K562 (cell line): ENCODE measurements around the gene RPUSD2. TPM values are rescaled to one million over a fixed set of nuclear protein-coding genes. Genes with fewer than 3 reads are reported as not detected.

Source experiments
- ATAC-seq: fragments of 200-7000 bp; cut with Tn5 transposase; 3 replicates; pipeline ENCODE4 v1.9.1; 2020; ENCODE audit warnings: moderate library complexity
- BruUV-seq: library from RNA; stranded (reverse); fragments of 400-500 nt; replicated peaks from 2 replicates; lab custom pipeline; 2021; lab: Mats Ljungman, UMichigan
- CTCF ChIA-PET: fragments of 300-600 bp; formaldehyde crosslinking; extraction: SDS; loops from one replicate; lab custom pipeline; 2021; ENCODE audit warnings: low intra/inter-chr PET ratio; lab: Yijun Ruan, JAX
- POLR2A ChIA-PET: fragments of 300-600, 350-650 bp; sonication (Branson Sonifier 250); formaldehyde crosslinking; extraction: SDS; loops from one replicate; lab custom pipeline; 2021; ENCODE audit warnings: antibody characterized with exemption, inconsistent platforms; lab: Yijun Ruan, JAX
- DNase-seq, 4 experiments: peaks; one replicate each; pipeline versions ENCODE4 v3.0.0 to v3.0.0-alpha.2; 2011 to 2018; ENCODE audit warnings: low spot score in 3 of 4, mixed read lengths in 3 of 4; ENCODE audit errors: extremely low read depth in 1 of 4
- FAIRE-seq: peaks from 2 replicates; lab custom pipeline; 2011; peaks lifted over from hg19 to GRCh38; lab: Jason Lieb, UNC
- H2AFZ ChIP-seq: 2 replicates; pipeline ENCODE4 v1.6.0; 2011; ENCODE audit warnings: low read depth, low read length, control low read depth, inconsistent platforms
- H3K27ac ChIP-seq: fragments of 200-600 bp; 3 replicates; pipeline ENCODE4 v1.8.0; 2011; ENCODE audit warnings: low read depth, mild to moderate bottlenecking, control low read depth, inconsistent platforms, low read length, moderate library complexity, mixed read lengths; ENCODE audit errors: extremely low read depth
- H3K27me3 ChIP-seq, 2 experiments: fragments of 300-600 bp in 1 of 2; 2 replicates in 1 of 2; 3 replicates in 1 of 2; pipeline versions ENCODE4 v1.6.0 to v1.8.0; 2011; ENCODE audit warnings: inconsistent platforms in 2 of 2, low read length in 2 of 2, mild to moderate bottlenecking in 1 of 2, mixed read lengths in 1 of 2, moderate library complexity in 1 of 2; ENCODE audit not compliant: control insufficient read depth in 2 of 2, insufficient read depth in 2 of 2
- H3K36me3 ChIP-seq: fragments of 300-600 bp; 3 replicates; pipeline ENCODE4 v1.8.0; 2011; ENCODE audit warnings: mild to moderate bottlenecking, low read length, inconsistent platforms; ENCODE audit not compliant: control insufficient read depth, insufficient read depth
- H3K4me1 ChIP-seq, 2 experiments: fragments of 200-600 bp in 1 of 2; replicated peaks in 1 of 2; 2 replicates in 1 of 2; 3 replicates in 1 of 2; pipeline versions ENCODE4 v1.5.1 to v1.8.0; 2011; ENCODE audit warnings: inconsistent platforms in 2 of 2, low read length in 2 of 2, mild to moderate bottlenecking in 1 of 2, mixed read lengths in 1 of 2, moderate library complexity in 1 of 2; ENCODE audit not compliant: control insufficient read depth in 2 of 2, insufficient read depth in 2 of 2
- H3K4me2 ChIP-seq: 2 replicates; pipeline ENCODE4 v1.6.1; 2011; ENCODE audit warnings: low read length, control low read depth, inconsistent platforms, mixed read lengths; ENCODE audit not compliant: insufficient read depth
- H3K4me3 ChIP-seq: fragments of 200-600 bp; sonication (generic), shearing (Covaris generic); 2 replicates; pipeline ENCODE4 v1.5.1; 2016; ENCODE audit warnings: control low read depth, inconsistent platforms
- H3K79me2 ChIP-seq: fragments of 200-600 bp; 3 replicates; pipeline ENCODE4 v1.8.0; 2011; ENCODE audit warnings: low read length, inconsistent platforms; ENCODE audit not compliant: control insufficient read depth, insufficient read depth
- H3K9ac ChIP-seq, 2 experiments: 2 replicates each; pipeline versions ENCODE4 v1.6.0 to v1.6.1; 2011; ENCODE audit warnings: low read depth in 2 of 2, low read length in 2 of 2, control low read depth in 1 of 2, inconsistent platforms in 1 of 2, mild to moderate bottlenecking in 1 of 2, mixed read lengths in 1 of 2; ENCODE audit not compliant: insufficient read depth in 1 of 2
- H3K9me1 ChIP-seq: one replicate; pipeline ENCODE4 v1.6.0; 2011; ENCODE audit warnings: inconsistent platforms, mild to moderate bottlenecking, low read length, moderate library complexity; ENCODE audit not compliant: control insufficient read depth, insufficient read depth
- H3K9me3 ChIP-seq: replicated peaks from 2 replicates; pipeline ENCODE4 v1.5.1; 2011; ENCODE audit warnings: low read depth, low read length, inconsistent platforms; ENCODE audit not compliant: control insufficient read depth, insufficient read depth
- H4K20me1 ChIP-seq: replicated peaks from 2 replicates; pipeline ENCODE4 v1.6.1; 2011; ENCODE audit warnings: low read length, inconsistent platforms, mixed read lengths; ENCODE audit not compliant: control insufficient read depth, insufficient read depth
- ELF1 ChIP-seq: fragments of 200-800 bp; sonication (Bioruptor generic); IDR thresholded peaks from 2 replicates; pipeline ENCODE4 v1.6.1; 2016; ENCODE audit warnings: missing genetic modification characterization, missing compliant biosample characterization
- ETV1 ChIP-seq: fragments of 450-650 bp; conservative IDR thresholded peaks from 2 replicates; pipeline ENCODE4 v1.6.1; 2016; ENCODE audit warnings: missing genetic modification characterization, control low read depth, low read depth, missing compliant biosample characterization
- GABPB2 ChIP-seq: fragments of 250-450 bp; sonication (Bioruptor Pico); conservative IDR thresholded peaks from 2 replicates; pipeline ENCODE4 v1.5.1; 2021; ENCODE audit warnings: mild to moderate bottlenecking
- KDM5B ChIP-seq: fragments of 200-600 bp; sonication (generic); IDR thresholded peaks from 2 replicates; pipeline ENCODE4 v1.6.1; 2012; ENCODE audit warnings: low read depth, mild to moderate bottlenecking, moderate library complexity, low read length, control low read depth, inconsistent platforms; ENCODE audit not compliant: insufficient replicate concordance
- NFIC ChIP-seq: fragments of 450-650 bp; IDR thresholded peaks from 2 replicates; pipeline ENCODE4 v1.6.1; 2017; ENCODE audit warnings: mild to moderate bottlenecking, inconsistent platforms
- NR2F6 ChIP-seq: fragments of 450-650 bp; formaldehyde crosslinking; IDR thresholded peaks from 2 replicates; pipeline ENCODE4 v1.4.0; 2020; ENCODE audit warnings: mild to moderate bottlenecking
- RAD51 ChIP-seq: fragments of 450-650 bp; IDR thresholded peaks from 2 replicates; pipeline ENCODE4 v1.7.1; 2016; ENCODE audit warnings: low read depth, mild to moderate bottlenecking, borderline replicate concordance
- WGBS: fragments of 100-300 bp; shearing (Covaris generic); methylation state at CpG from one replicate; pipeline ENCODE4 v1.1.6; 2016; ENCODE audit warnings: low coverage, mixed read lengths; ENCODE audit not compliant: insufficient coverage; ENCODE audit errors: missing lambda C conversion rate; 5-methylcytosine and 5-hydroxymethylcytosine counted together
- in situ Hi-C: fragments of 300-500 bp; cut with MboI; formaldehyde crosslinking; loops from 4 replicates; pipeline ENCODE4 v1.15.0; 2018; ENCODE audit warnings: inconsistent platforms, mixed read lengths
- intact Hi-C: fragments of 100-400 bp; cut with micrococcal nuclease; formaldehyde crosslinking; loops from 2 replicates; pipeline ENCODE4 v1.14.2; 2022
- polyA plus RNA-seq, 8 experiments: library from polyadenylated mRNA; depleted of rRNA in 4 of 8; stranded (reverse) in 5 of 8; unstranded in 3 of 8; fragments of >200 nt; fragmentation: Nextera tagmentation in 2 of 8; fragmentation: Illumina TruSeq in 1 of 8; extraction: Ambion mirVana in 2 of 8; extraction: Trizol in 1 of 8; gene quantifications; 2 replicates each; pipeline versions ENCODE4 v1.2.1 to v1.2.3, GENCODE V29; 2011 to 2014; ENCODE audit warnings: inconsistent platforms in 1 of 8, missing spikeins in 1 of 8
- total RNA-seq, 7 experiments: library from RNA; depleted of rRNA in 6 of 7; stranded (reverse); fragments of >200 nt in 6 of 7; fragmentation: Illumina TruSeq in 2 of 7; extraction: Trizol in 2 of 7; gene quantifications; 2 replicates each; pipeline versions ENCODE4 v1.2.1 to v1.2.3, GENCODE V29; 2011 to 2021; ENCODE audit warnings: low replicate concordance in 1 of 7
- TF ChIP-seq, protein P1 (sequence below): sonication (generic); formaldehyde crosslinking; IDR thresholded peaks from 2 replicates; pipeline ENCODE4 v1.8.0; 2022; ENCODE audit warnings: missing genetic modification reagents, mild to moderate bottlenecking, borderline replicate concordance
- TF ChIP-seq, protein P2 (sequence below), 2 experiments: fragments of 450-650 bp; IDR thresholded peaks; 2 replicates each; pipeline ENCODE4 v1.6.1; 2018; ENCODE audit warnings: mild to moderate bottlenecking in 2 of 2, low read depth in 1 of 2; ENCODE audit not compliant: partially characterized antibody in 2 of 2
- TF ChIP-seq, protein P3 (sequence below): IDR thresholded peaks from 3 replicates; pipeline ENCODE4 v1.6.1; 2011; ENCODE audit warnings: borderline replicate concordance, mild to moderate bottlenecking, moderate library complexity; ENCODE audit not compliant: insufficient read length; ENCODE audit errors: extremely low read depth

The RPUSD2 gene
- total and polyA plus RNA-seq, 9 of the 15 experiments (the other 6 are each of a cell fraction or from before 2014, with no cell fraction given) = 3.7 to 30.2 (median 14.3) TPM

DNA sequence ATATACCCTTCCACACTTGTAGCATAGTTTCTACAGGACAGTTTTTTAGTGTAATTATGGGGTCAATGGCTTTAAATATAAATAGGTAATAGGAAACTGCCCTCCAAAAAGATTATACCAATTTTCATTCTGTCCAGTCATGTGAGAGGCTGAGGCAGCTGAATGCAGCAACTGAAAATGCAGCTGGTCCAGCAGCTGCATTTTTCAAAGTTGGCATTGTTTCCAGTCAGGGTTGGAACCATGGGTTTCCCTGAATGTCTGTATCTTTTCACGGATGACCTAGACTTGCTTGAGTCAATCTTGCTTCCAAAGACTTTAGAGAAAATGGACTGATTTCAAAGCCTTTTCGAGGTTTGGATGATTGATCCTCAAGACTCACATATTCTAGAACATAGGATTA, 15.1 kb downstream of the RPUSD2 start:
- H2AFZ ChIP-seq = peak overlapping the region; percentile 80
- no peak overlapping the region for H3K4me3 ChIP-seq
- H3K9me3 ChIP-seq = peaks cover 3% of the 10 kb centered on the region
- no peaks in the 10 kb centered on the region for H3K27me3 ChIP-seq
- no peaks in the 10 kb centered on the region for H3K36me3 ChIP-seq
- POLR2A ChIA-PET = interaction anchor here (0.6 to 1.5 kb wide), 4 partner anchors 15 to 112 kb away, joined by 3 to 5 read pairs (median 4); partner anchors contain the start of genes CCDC32 and RPUSD2
- ATAC-seq (no peak; the same call in 2 of the 3 replicates), FAIRE-seq (no peak), DNase-seq (no peak)
- peak overlapping the region in 1 of 2 experiments; percentile 51; a peak in 1 of 4 replicates for H3K9ac ChIP-seq
- intact Hi-C loops = no loop called here
- H3K27ac ChIP-seq = peak overlapping the region; percentile 14; the same call in 2 of the 3 replicates
- no peaks in the 10 kb centered on the region for H4K20me1 ChIP-seq
- WGBS = 13% methylated on average over 2 of the region's 2 CpGs
- peaks cover 0 to 2% of the 10 kb centered on the region in 2 experiments; a peak in 1 of 5 replicates for H3K4me1 ChIP-seq
- in situ Hi-C loops = no loop called here
- H3K4me2 ChIP-seq = peak overlapping the region; percentile 46; the same call in 1 of the 2 replicates
- no peaks in the 10 kb centered on the region for H3K79me2 ChIP-seq
- no peaks in the 10 kb centered on the region for H3K9me1 ChIP-seq
- CTCF ChIA-PET = interaction anchor here (0.6 kb wide), 1 partner anchor 12 kb away, joined by 3 read pairs; no protein-coding TSS in a partner anchor
- no TSS peak for BruUV-seq
- no peak for TF ChIP-seq GABPB2 (CRISPR knock-in tag)
- TF ChIP-seq, protein P1, sequence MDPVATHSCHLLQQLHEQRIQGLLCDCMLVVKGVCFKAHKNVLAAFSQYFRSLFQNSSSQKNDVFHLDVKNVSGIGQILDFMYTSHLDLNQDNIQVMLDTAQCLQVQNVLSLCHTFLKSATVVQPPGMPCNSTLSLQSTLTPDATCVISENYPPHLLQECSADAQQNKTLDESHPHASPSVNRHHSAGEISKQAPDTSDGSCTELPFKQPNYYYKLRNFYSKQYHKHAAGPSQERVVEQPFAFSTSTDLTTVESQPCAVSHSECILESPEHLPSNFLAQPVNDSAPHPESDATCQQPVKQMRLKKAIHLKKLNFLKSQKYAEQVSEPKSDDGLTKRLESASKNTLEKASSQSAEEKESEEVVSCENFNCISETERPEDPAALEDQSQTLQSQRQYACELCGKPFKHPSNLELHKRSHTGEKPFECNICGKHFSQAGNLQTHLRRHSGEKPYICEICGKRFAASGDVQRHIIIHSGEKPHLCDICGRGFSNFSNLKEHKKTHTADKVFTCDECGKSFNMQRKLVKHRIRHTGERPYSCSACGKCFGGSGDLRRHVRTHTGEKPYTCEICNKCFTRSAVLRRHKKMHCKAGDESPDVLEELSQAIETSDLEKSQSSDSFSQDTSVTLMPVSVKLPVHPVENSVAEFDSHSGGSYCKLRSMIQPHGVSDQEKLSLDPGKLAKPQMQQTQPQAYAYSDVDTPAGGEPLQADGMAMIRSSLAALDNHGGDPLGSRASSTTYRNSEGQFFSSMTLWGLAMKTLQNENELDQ = no peak
- TF ChIP-seq, protein P2, sequence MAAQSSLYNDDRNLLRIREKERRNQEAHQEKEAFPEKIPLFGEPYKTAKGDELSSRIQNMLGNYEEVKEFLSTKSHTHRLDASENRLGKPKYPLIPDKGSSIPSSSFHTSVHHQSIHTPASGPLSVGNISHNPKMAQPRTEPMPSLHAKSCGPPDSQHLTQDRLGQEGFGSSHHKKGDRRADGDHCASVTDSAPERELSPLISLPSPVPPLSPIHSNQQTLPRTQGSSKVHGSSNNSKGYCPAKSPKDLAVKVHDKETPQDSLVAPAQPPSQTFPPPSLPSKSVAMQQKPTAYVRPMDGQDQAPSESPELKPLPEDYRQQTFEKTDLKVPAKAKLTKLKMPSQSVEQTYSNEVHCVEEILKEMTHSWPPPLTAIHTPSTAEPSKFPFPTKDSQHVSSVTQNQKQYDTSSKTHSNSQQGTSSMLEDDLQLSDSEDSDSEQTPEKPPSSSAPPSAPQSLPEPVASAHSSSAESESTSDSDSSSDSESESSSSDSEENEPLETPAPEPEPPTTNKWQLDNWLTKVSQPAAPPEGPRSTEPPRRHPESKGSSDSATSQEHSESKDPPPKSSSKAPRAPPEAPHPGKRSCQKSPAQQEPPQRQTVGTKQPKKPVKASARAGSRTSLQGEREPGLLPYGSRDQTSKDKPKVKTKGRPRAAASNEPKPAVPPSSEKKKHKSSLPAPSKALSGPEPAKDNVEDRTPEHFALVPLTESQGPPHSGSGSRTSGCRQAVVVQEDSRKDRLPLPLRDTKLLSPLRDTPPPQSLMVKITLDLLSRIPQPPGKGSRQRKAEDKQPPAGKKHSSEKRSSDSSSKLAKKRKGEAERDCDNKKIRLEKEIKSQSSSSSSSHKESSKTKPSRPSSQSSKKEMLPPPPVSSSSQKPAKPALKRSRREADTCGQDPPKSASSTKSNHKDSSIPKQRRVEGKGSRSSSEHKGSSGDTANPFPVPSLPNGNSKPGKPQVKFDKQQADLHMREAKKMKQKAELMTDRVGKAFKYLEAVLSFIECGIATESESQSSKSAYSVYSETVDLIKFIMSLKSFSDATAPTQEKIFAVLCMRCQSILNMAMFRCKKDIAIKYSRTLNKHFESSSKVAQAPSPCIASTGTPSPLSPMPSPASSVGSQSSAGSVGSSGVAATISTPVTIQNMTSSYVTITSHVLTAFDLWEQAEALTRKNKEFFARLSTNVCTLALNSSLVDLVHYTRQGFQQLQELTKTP (IDR thresholded peaks at IDR 0.05; ENCODE audit: low read depth in 1 of 2, partially characterized antibody in 2 of 2) = no peak
- TF ChIP-seq ETV1 (tag) = no peak
- no peak for TF ChIP-seq KDM5B
- TF ChIP-seq RAD51 = no peak
- TF ChIP-seq, protein P3, sequence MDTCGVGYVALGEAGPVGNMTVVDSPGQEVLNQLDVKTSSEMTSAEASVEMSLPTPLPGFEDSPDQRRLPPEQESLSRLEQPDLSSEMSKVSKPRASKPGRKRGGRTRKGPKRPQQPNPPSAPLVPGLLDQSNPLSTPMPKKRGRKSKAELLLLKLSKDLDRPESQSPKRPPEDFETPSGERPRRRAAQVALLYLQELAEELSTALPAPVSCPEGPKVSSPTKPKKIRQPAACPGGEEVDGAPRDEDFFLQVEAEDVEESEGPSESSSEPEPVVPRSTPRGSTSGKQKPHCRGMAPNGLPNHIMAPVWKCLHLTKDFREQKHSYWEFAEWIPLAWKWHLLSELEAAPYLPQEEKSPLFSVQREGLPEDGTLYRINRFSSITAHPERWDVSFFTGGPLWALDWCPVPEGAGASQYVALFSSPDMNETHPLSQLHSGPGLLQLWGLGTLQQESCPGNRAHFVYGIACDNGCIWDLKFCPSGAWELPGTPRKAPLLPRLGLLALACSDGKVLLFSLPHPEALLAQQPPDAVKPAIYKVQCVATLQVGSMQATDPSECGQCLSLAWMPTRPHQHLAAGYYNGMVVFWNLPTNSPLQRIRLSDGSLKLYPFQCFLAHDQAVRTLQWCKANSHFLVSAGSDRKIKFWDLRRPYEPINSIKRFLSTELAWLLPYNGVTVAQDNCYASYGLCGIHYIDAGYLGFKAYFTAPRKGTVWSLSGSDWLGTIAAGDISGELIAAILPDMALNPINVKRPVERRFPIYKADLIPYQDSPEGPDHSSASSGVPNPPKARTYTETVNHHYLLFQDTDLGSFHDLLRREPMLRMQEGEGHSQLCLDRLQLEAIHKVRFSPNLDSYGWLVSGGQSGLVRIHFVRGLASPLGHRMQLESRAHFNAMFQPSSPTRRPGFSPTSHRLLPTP = no peak
- TF ChIP-seq NFIC = no peak
- no peak for TF ChIP-seq ELF1 (tag)
- no peak for TF ChIP-seq NR2F6 (CRISPR knock-in tag)
